GM12872 (cell line): ENCODE results near the gene ACTN1.

ENCODE experiments used
- TF ChIP-seq, protein P1 (sequence below): IDR thresholded peaks from 3 replicates; pipeline ENCODE4 v1.5.1; 2011; ENCODE audit warnings: low read depth, mild to moderate bottlenecking, low read length, moderate library complexity; ENCODE audit not compliant: insufficient read depth

ACTN1 gene

DNA sequence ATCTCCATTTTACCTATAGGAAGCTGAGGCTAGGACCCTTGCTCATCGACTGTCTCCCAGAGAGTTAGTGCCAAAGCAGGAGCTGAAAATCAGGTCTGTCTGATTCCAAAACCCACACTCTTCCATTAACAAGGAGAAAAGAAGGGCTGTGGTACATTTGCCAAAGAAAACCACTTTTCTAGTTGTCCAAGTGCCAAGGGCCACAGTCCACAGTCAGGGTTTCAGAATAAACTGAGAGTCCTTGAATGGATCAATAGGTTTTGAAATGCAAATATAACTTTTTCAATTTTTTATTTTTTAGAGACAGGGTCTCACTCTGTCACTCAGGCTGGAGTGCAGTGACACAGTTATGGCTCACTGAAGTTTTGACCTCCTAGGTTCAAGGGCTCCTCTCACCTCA is 130.8 kb downstream of the ACTN1 start:
- TF ChIP-seq, protein P1, sequence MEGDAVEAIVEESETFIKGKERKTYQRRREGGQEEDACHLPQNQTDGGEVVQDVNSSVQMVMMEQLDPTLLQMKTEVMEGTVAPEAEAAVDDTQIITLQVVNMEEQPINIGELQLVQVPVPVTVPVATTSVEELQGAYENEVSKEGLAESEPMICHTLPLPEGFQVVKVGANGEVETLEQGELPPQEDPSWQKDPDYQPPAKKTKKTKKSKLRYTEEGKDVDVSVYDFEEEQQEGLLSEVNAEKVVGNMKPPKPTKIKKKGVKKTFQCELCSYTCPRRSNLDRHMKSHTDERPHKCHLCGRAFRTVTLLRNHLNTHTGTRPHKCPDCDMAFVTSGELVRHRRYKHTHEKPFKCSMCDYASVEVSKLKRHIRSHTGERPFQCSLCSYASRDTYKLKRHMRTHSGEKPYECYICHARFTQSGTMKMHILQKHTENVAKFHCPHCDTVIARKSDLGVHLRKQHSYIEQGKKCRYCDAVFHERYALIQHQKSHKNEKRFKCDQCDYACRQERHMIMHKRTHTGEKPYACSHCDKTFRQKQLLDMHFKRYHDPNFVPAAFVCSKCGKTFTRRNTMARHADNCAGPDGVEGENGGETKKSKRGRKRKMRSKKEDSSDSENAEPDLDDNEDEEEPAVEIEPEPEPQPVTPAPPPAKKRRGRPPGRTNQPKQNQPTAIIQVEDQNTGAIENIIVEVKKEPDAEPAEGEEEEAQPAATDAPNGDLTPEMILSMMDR: no peak

DNA sequence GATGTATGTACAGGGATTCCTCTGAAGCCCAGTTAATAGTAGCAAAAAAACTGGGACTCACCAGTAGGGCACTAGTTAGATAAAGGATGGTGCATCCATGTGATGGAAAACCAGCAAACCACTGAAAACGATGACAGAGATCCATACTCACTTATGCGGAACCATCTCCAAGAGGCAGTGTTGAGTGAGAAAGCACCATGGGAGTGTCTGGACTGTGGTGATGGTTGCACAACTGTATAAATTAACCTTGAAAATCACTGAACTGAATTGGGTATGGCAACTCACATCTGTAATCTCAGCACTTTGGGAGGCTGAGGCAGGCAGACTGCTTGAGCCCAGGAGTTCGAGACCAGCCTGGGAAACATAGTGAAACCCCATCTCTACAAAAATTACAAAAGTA is 132.6 kb downstream of the ACTN1 start:
- TF ChIP-seq, protein P1: no peak

DNA sequence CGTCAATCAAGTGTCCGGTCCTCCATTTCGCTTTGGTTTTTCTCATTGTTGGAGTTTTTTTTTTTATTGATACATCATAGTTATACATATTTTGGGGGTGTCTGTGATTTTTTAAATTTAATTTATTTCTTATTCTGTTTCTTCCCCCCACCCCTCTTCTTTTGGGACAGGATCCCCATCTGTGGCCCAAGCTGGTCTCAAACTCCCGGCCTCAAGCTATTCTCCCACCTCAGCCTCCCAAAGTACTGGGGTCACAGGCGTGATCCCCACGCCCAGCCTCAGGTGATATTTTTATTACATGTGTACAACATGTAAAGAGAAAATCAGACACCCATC is 134.9 kb downstream of the ACTN1 start:
- TF ChIP-seq, protein P1: no peak

DNA sequence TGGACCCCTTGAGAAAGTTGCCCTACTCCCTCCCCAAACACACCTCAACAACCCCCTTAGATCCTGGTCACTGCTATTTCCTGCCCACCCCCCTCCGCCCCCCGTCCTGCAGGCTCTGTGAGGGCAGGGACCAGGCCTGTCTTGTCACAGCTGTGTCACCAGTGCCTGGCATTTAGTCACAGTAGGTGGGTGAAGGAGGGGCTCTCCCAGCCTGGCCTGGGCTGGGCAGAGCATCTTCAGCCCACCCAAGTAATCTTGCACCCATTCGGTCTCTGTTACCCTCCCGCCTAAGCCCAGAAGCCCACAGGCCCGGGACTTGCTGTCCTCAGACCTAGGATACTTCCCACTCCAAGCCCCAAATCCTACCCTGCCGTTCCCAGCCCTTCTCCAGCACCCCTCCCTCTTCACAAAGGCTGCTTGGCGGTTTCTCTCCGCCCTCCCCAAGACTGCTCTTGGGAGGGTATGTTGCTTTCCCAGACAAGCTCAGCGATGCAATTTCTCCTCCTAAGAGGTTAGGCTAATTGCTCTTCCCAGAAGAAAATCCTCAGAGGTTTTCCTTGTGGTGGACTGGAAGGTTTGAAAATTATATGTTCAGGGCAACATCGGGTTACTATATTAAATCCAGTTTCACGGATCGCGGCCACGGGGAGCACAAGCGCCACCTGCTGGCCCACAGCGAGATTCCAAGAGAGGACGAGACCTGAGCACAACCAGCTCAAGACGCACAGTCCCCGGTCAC is 135.5 kb downstream of the ACTN1 start:
- TF ChIP-seq, protein P1: peak; percentile 94

DNA sequence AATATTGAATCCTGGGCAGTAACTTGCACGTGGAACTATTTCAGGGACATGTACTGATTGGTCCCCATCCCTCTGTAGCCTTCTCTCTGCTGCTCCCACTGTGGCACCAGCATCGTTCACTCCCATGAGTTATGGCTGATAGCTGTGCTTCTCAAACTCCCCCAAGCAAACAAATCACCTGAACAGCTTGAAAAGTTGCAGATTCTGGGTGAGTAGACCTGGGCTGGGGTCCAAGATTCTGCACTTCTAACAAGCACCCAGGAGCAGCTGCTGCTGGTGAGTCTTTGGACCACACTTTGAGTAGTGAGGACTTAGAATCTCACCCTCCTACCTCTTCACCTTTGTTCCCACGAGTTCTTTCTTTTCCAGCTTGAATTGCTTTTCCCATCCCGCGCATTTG is 136.8 kb downstream of the ACTN1 start:
- TF ChIP-seq, protein P1: no peak

DNA sequence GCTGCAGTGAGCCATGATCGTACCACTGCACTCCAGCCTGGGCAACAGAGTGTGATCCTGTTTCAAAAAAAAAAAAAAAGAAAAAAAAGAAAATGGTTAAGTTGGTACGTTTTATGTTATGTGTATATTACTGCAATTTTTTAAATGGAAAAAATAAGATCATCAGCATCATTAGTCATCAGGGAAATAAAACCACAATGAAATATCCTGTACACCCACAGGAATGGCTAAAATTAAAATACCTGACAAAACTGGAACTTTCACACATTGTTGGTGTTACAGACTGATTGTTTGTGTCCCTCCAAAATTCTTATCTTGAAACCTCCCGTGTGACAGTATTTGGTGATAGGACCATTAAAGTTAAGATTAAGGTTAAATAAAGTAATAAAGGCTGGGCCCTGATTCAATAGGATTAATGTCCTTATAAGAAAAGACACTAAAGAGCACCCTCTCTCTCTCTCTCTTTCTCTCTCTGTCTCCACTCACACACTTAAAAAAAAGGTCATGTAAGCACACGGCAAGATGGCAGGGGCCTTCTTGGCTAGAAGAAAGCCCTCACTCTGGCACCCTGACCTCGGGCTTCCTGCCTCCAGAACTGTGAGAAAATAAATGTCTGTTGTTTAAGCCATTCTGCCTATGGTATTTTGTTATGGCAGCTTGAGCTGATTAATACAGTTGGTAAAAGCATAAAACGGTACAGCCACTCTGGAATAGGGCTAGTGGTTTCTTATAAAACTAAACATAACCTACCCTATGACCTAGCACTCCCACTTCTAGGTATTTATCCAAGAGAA is 137.9 kb downstream of the ACTN1 start:
- TF ChIP-seq, protein P1: no peak

DNA sequence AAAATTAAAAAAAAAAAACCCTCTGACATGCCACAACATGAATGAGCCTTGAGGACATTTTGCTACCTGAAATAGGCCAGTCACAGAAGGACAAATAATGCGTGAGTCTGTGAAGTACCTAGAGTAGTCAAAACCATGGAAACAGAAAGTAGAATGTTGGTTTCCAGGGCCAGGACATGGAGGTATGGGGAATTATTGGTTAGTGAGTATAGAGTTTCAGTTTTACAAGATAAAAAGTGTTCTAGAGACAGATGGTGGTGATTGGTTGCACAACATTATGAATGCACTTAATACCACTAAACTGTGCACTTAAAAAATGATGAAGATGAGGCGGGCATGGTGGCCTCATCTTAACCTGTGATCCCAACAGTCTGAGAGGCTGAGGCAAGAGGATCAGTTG is 138.6 kb downstream of the ACTN1 start:
- TF ChIP-seq, protein P1: no peak
